SK-N-SH (cell line): ENCODE measurements around the gene RFNG. TPM values are rescaled to one million over a fixed set of nuclear protein-coding genes. Genes with fewer than 3 reads are reported as not detected.

Source experiments
- CTCF ChIA-PET: fragments of 300-600, 350-600 bp; formaldehyde crosslinking; extraction: SDS; loops from one replicate; lab custom pipeline; 2021; lab: Yijun Ruan, JAX
- POLR2A ChIA-PET: fragments of 350-600 bp; sonication (Branson Sonifier 250); formaldehyde crosslinking; extraction: SDS; loops from one replicate; lab custom pipeline; 2020; ENCODE audit warnings: antibody characterized with exemption, inconsistent platforms; lab: Yijun Ruan, JAX
- DNase-seq: peaks from one replicate; pipeline ENCODE4 v3.0.0; 2012
- H2AFZ ChIP-seq: fragments of 200-600 bp; sonication (generic); 2 replicates; pipeline ENCODE4 v1.8.1; 2016; ENCODE audit warnings: antibody characterized with exemption, mild to moderate bottlenecking, low read depth
- H3F3A ChIP-seq: fragments of 200-600 bp; sonication (generic); replicated peaks from 2 replicates; pipeline ENCODE3; 2016; ENCODE audit warnings: antibody characterized with exemption, mild to moderate bottlenecking; ENCODE audit not compliant: insufficient read depth
- H3K27ac ChIP-seq, 2 experiments: fragments of 200-500 bp in 1 of 2; fragments of 200-600 bp in 1 of 2; sonication (Bioruptor generic) in 1 of 2; sonication (generic), shearing (Covaris generic) in 1 of 2; 2 replicates each; pipeline versions ENCODE4 v1.5.1 to v1.6.1; 2014 to 2016; ENCODE audit warnings: low read depth in 2 of 2, inconsistent platforms in 1 of 2, low read length in 1 of 2, mild to moderate bottlenecking in 1 of 2, mixed read lengths in 1 of 2
- H3K27me3 ChIP-seq: fragments of 200-600 bp; sonication (generic), shearing (Covaris generic); 2 replicates; pipeline ENCODE4 v1.6.1; 2016; ENCODE audit warnings: mixed run types; ENCODE audit not compliant: insufficient read depth
- H3K36me3 ChIP-seq, 2 experiments: fragments of 200-500 bp in 1 of 2; fragments of 200-600 bp in 1 of 2; sonication (Bioruptor generic) in 1 of 2; sonication (generic) in 1 of 2; replicated peaks in 1 of 2; 2 replicates each; pipeline versions ENCODE3 to v1.5.1; 2014 to 2016; ENCODE audit warnings: low read length in 1 of 2, mild to moderate bottlenecking in 1 of 2; ENCODE audit not compliant: insufficient read depth in 2 of 2, control insufficient read depth in 1 of 2
- H3K4me1 ChIP-seq, 2 experiments: fragments of 200-500 bp in 1 of 2; fragments of 200-600 bp in 1 of 2; sonication (Bioruptor generic) in 1 of 2; sonication (generic), shearing (Covaris generic) in 1 of 2; 2 replicates each; pipeline versions ENCODE4 v1.5.1 to v1.6.1; 2014 to 2016; ENCODE audit warnings: low read depth in 1 of 2, low read length in 1 of 2, mixed run types in 1 of 2; ENCODE audit not compliant: insufficient read depth in 2 of 2, control insufficient read depth in 1 of 2
- H3K4me2 ChIP-seq: fragments of 200-600 bp; sonication (generic), shearing (Covaris generic); 2 replicates; pipeline ENCODE4 v1.6.1; 2017; ENCODE audit warnings: mixed run types
- H3K4me3 ChIP-seq, 2 experiments: fragments of 200-500 bp in 1 of 2; fragments of 200-600 bp in 1 of 2; sonication (Bioruptor generic) in 1 of 2; sonication (generic), shearing (Covaris generic) in 1 of 2; 2 replicates each; pipeline versions ENCODE4 v1.5.1 to v1.8.1; 2014 to 2016; ENCODE audit warnings: low read depth in 2 of 2, inconsistent platforms in 1 of 2, low read length in 1 of 2, mild to moderate bottlenecking in 1 of 2, mixed read lengths in 1 of 2, moderate library complexity in 1 of 2
- H3K79me2 ChIP-seq: fragments of 200-600 bp; sonication (generic); 2 replicates; pipeline ENCODE4 v1.8.1; 2017; ENCODE audit warnings: mild to moderate bottlenecking; ENCODE audit not compliant: insufficient read depth
- H3K9ac ChIP-seq: fragments of 200-600 bp; sonication (generic); 2 replicates; pipeline ENCODE4 v1.6.1; 2017; ENCODE audit warnings: mixed run types
- H3K9me2 ChIP-seq: fragments of 200-600 bp; sonication (generic); 2 replicates; pipeline ENCODE4 v1.6.1; 2017; ENCODE audit warnings: mixed run types
- H3K9me3 ChIP-seq: fragments of 200-600 bp; sonication (generic); 2 replicates; pipeline ENCODE4 v1.6.1; 2017; ENCODE audit warnings: mixed run types, mild to moderate bottlenecking, moderate library complexity
- H4K20me1 ChIP-seq: fragments of 200-600 bp; sonication (generic); 2 replicates; pipeline ENCODE4 v1.6.1; 2017; ENCODE audit warnings: mild to moderate bottlenecking, mixed run types; ENCODE audit not compliant: insufficient read depth
- CHD2 ChIP-seq: fragments of 150-350 bp; IDR thresholded peaks from 2 replicates; pipeline ENCODE4 v1.6.1; 2018; ENCODE audit warnings: low read length; ENCODE audit not compliant: partially characterized antibody
- ELF1 ChIP-seq: IDR thresholded peaks from 2 replicates; pipeline ENCODE4 v1.4.0; 2012
- EP300 ChIP-seq, 2 experiments: IDR thresholded peaks; 2 replicates each; pipeline versions ENCODE4 v1.4.0 to v1.6.1; 2012; ENCODE audit warnings: borderline replicate concordance in 1 of 2, low read depth in 1 of 2, low read length in 1 of 2
- EZH2phosphoT487 ChIP-seq: fragments of 200-600 bp; sonication (generic); IDR thresholded peaks from 2 replicates; pipeline ENCODE4 v1.6.1; 2017; ENCODE audit warnings: low read depth, mixed run types, mild to moderate bottlenecking, antibody characterized with exemption, moderate library complexity, borderline replicate concordance
- FOXJ3 ChIP-seq: sonication (generic); formaldehyde crosslinking; IDR thresholded peaks from 2 replicates; pipeline ENCODE4 v1.5.1; 2020; ENCODE audit warnings: mild to moderate bottlenecking, missing genetic modification reagents
- FOXM1 ChIP-seq: IDR thresholded peaks from 2 replicates; pipeline ENCODE4 v1.4.0; 2012; ENCODE audit warnings: low read depth, mild to moderate bottlenecking
- GATA2 ChIP-seq: sonication (generic); formaldehyde crosslinking; IDR thresholded peaks from 2 replicates; pipeline ENCODE4 v1.5.0; 2020; ENCODE audit warnings: mild to moderate bottlenecking, missing genetic modification reagents
- JUND ChIP-seq: IDR thresholded peaks from 2 replicates; pipeline ENCODE4 v1.4.0; 2012
- POLR2AphosphoS5 ChIP-seq: IDR thresholded peaks from 2 replicates; pipeline ENCODE4 v1.6.1; 2012; ENCODE audit warnings: low read depth, low read length
- RAD21 ChIP-seq: IDR thresholded peaks from 2 replicates; pipeline ENCODE4 v1.6.1; 2012; ENCODE audit warnings: mild to moderate bottlenecking, low read length
- SIN3A ChIP-seq: IDR thresholded peaks from 2 replicates; pipeline ENCODE4 v1.6.1; 2012; ENCODE audit warnings: low read depth, mild to moderate bottlenecking, low read length, moderate library complexity, borderline replicate concordance
- TEAD4 ChIP-seq: IDR thresholded peaks from 2 replicates; pipeline ENCODE4 v1.4.0; 2012; ENCODE audit warnings: mild to moderate bottlenecking, borderline replicate concordance; ENCODE audit not compliant: insufficient read depth
- YY1 ChIP-seq: IDR thresholded peaks from 2 replicates; pipeline ENCODE4 v1.4.0; 2012; ENCODE audit warnings: low read depth, mild to moderate bottlenecking
- WGBS: methylation state at CpG from one replicate; pipeline ENCODE4 v1.1.6; 2017; ENCODE audit warnings: low lambda C conversion rate; 5-methylcytosine and 5-hydroxymethylcytosine counted together
- polyA plus RNA-seq, 3 experiments: library from polyadenylated mRNA; depleted of rRNA; stranded (reverse); fragments of >200 nt; gene quantifications; 2 replicates each; pipeline ENCODE4 v1.2.3, GENCODE V29; 2012
- TF ChIP-seq, protein P1 (sequence below): fragments of 200-600 bp; sonication (generic); IDR thresholded peaks from 2 replicates; pipeline ENCODE4 v1.6.1; 2017; ENCODE audit warnings: antibody characterized with exemption, mild to moderate bottlenecking, moderate library complexity
- TF ChIP-seq, protein P2 (sequence below): IDR thresholded peaks from 2 replicates; pipeline ENCODE4 v1.4.0; 2012; ENCODE audit warnings: low read depth, borderline replicate concordance

Gene RFNG
- polyA plus RNA-seq, 1 of the 3 experiments (the other 2 are of a cell fraction), result 68.6 TPM

DNA sequence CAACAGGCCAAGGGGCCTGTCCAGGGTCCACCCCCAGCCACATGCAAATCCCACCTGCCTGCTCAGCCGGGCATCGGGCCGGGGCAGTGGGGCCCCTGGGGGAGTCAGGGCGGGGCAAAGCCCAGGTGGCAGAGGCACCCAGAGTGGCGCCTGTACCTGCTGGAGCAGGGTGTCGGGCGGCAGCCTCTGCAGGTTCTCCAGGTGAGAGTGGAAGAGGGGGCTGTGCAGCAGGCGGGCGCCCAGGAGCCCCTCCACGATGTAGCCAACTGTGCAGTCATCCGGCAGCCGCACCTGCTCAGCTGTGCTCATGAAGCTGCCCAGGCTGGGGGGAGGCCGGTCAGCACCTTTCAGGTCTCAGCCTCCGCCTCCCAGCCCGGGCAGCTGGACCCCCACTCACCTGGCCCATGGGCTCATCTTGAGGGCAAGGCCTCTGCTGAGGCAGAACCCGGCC, 2.1 kb downstream of the RFNG start:
- no peak for TF ChIP-seq POLR2AphosphoS5
- TF ChIP-seq YY1, result no peak
- TF ChIP-seq, protein P1, sequence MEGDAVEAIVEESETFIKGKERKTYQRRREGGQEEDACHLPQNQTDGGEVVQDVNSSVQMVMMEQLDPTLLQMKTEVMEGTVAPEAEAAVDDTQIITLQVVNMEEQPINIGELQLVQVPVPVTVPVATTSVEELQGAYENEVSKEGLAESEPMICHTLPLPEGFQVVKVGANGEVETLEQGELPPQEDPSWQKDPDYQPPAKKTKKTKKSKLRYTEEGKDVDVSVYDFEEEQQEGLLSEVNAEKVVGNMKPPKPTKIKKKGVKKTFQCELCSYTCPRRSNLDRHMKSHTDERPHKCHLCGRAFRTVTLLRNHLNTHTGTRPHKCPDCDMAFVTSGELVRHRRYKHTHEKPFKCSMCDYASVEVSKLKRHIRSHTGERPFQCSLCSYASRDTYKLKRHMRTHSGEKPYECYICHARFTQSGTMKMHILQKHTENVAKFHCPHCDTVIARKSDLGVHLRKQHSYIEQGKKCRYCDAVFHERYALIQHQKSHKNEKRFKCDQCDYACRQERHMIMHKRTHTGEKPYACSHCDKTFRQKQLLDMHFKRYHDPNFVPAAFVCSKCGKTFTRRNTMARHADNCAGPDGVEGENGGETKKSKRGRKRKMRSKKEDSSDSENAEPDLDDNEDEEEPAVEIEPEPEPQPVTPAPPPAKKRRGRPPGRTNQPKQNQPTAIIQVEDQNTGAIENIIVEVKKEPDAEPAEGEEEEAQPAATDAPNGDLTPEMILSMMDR, result no peak
- TF ChIP-seq GATA2 (CRISPR knock-in tag), result no peak
- TF ChIP-seq JUND, result no peak
- no peak for TF ChIP-seq FOXJ3 (CRISPR knock-in tag)
- TF ChIP-seq FOXM1, result no peak
- no peak for TF ChIP-seq EZH2phosphoT487
- TF ChIP-seq ELF1, result no peak
- TF ChIP-seq RAD21, result no peak
- TF ChIP-seq, protein P2, sequence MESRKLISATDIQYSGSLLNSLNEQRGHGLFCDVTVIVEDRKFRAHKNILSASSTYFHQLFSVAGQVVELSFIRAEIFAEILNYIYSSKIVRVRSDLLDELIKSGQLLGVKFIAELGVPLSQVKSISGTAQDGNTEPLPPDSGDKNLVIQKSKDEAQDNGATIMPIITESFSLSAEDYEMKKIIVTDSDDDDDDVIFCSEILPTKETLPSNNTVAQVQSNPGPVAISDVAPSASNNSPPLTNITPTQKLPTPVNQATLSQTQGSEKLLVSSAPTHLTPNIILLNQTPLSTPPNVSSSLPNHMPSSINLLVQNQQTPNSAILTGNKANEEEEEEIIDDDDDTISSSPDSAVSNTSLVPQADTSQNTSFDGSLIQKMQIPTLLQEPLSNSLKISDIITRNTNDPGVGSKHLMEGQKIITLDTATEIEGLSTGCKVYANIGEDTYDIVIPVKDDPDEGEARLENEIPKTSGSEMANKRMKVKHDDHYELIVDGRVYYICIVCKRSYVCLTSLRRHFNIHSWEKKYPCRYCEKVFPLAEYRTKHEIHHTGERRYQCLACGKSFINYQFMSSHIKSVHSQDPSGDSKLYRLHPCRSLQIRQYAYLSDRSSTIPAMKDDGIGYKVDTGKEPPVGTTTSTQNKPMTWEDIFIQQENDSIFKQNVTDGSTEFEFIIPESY, result no peak
- TF ChIP-seq TEAD4, result no peak
- no peak for TF ChIP-seq EP300 (IDR thresholded peaks at IDR 0.05; ENCODE audit: borderline replicate concordance in 1 of 2, low read depth in 1 of 2, low read length in 1 of 2)
- TF ChIP-seq SIN3A, result no peak
- TF ChIP-seq CHD2, result no peak
- no peak overlapping the region for H3K9ac ChIP-seq
- POLR2A ChIA-PET, result interaction anchor here (0.6 kb wide), 1 partner anchor 92 kb away, joined by 3 read pairs; no protein-coding TSS in a partner anchor
- H4K20me1 ChIP-seq, result peaks cover 14% of the 10 kb centered on the region; the same call in 1 of the 2 replicates
- H3K4me1 ChIP-seq, result peaks cover 0 to 25% of the 10 kb centered on the region in 2 experiments; a peak in 2 of 4 replicates
- CTCF ChIA-PET, result interaction anchor here (0.9 to 4.1 kb wide), 5 partner anchors 13 to 90 kb away, joined by 3 to 45 read pairs (median 18); partner anchors contain the start of genes DCXR and RAC3
- no peak overlapping the region for H3K4me3 ChIP-seq
- peaks cover 25 to 50% of the 10 kb centered on the region in 2 experiments for H3K36me3 ChIP-seq
- H3K4me2 ChIP-seq, result 0 out of 2 replicates have a peak overlapping the region, but pooled peaks have one; percentile 92
- peaks cover 41% of the 10 kb centered on the region for H3K79me2 ChIP-seq
- H3F3A ChIP-seq, result peaks cover 5% of the 10 kb centered on the region
- H3K9me2 ChIP-seq, result no peaks in the 10 kb centered on the region
- no peaks in the 10 kb centered on the region for H3K27me3 ChIP-seq
- no peak overlapping the region for H2AFZ ChIP-seq
- H3K27ac ChIP-seq, result no peak overlapping the region
- WGBS, result 97% methylated on average over 13 of the region's 16 CpGs
- DNase-seq, result no peak
- H3K9me3 ChIP-seq, result no peaks in the 10 kb centered on the region
